ENCODE results near the gene SEC23B.
"Not testable (repeated sequence)": the region's sequence is repeated elsewhere in the genome, so short reads cannot be mapped to it uniquely, and the experiment has no call there.

SEC23B gene

DNA sequence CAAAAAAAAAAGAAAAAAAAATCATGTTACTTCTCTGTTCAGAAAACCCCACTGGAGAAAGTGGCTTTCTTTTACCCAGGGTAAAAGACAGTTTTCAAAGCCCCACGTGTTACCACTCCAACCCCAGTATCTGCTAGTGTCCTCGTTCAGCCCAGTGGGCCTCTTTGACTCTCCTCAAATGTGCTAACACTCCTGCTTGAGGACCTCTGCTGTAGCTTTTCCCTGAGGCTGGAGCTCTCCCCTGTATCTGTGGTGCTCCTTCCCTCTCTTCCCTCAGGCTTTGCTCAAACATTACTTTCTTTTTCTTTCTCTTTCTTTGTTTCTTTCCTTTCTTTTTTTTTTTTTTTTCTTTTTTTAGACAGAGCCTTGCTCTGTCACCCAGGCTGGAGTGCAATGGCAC is 15.3 kb downstream of the SEC23B start:
- H3K36me3 ChIP-seq: peaks cover 74% of the 10 kb centered on the region
- no peak overlapping the region for H3K27ac ChIP-seq
- H4K20me1 ChIP-seq: no peaks in the 10 kb centered on the region
- no peaks in the 10 kb centered on the region for H3K9me3 ChIP-seq
- H3K4me2 ChIP-seq: no peak overlapping the region
- no peaks in the 10 kb centered on the region for H3K27me3 ChIP-seq
- no peak overlapping the region for H3K4me3 ChIP-seq
- no peak for TF ChIP-seq Cebpa-rat (IDR thresholded peaks at IDR 0.05)
- H3K4me1 ChIP-seq: no peaks in the 10 kb centered on the region
- no peak overlapping the region for H3K9ac ChIP-seq

DNA sequence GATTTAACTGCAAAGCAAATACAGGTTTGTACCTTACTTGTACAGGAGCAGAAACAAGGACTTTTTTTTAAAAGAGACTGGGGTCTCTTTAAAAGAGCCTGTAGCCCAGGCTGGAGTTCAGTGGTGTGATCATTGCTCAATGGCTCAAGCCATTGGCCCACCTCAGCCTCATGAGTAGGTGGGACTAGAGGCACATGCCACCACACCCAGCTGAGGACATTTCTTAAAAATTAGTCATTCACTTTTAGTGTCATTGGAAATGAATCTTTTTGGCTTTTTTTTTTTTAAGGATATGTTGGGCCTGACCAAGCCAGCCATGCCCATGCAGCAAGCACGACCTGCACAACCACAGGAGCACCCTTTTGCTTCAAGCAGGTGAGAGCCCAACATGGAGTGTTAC is 16.9 kb downstream of the SEC23B start:
- Histone ChIP-seq H3K27ac (no peak overlapping the region), H3K27me3 (no peaks in the 10 kb centered on the region), H3K4me3 (no peak overlapping the region), H3K9ac (no peak overlapping the region), H4K20me1 (0 out of 2 replicates have a peak, but pooled peaks cover 8% of the 10 kb centered on the region), H3K9me3 (no peaks in the 10 kb centered on the region), H3K4me2 (no peak overlapping the region), H3K4me1 (no peaks in the 10 kb centered on the region), H3K36me3 (peaks cover 85% of the 10 kb centered on the region)
- TF ChIP-seq Cebpa-rat (IDR thresholded peaks at IDR 0.05): no peak

DNA sequence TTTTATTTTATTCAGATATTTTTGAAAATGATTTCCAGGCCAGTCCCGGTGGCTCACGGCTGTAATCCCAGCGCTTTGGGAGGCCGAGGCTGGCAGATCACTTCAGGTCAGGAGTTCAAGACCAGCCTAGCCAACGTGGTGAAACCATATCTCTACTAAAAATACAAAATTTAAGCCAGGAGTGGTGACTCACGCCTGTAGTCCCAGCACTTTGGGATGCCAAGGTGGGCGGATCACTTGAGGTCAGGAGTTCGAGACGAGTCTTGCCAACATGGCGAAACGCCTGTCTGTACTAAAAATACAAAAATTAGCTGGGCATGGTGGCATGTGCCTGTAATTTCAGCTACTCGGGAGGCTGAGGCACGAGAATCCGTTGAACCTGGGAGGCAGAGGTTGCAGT is 19.0 kb downstream of the SEC23B start:
- not testable (repeated sequence) for H3K27ac ChIP-seq, H3K27me3 ChIP-seq, H4K20me1 ChIP-seq, H3K9ac ChIP-seq, H3K4me2 ChIP-seq, H3K9me3 ChIP-seq, H3K4me1 ChIP-seq, H3K4me3 ChIP-seq
- peaks cover 88% of the 10 kb centered on the region for H3K36me3 ChIP-seq

DNA sequence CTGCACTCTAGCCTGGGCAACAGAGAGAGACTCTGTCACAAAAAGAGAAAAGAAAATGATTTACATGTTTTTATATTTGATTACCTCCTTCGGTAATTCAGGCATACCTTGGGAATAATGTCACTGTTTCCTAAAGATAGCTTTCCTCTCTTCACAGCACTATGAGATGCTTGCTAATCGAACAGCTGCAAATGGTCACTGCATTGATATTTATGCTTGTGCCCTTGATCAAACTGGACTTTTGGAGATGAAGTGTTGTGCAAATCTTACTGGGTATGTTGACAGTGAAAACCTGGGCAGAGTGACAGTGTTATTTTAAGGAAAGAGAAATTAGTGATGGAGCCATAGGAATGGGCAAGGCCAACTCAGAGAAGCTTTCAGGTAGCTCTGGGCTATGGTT is 19.6 kb downstream of the SEC23B start:
- TF ChIP-seq Cebpa-rat (IDR thresholded peaks at IDR 0.05): no peak
- no peak overlapping the region for H3K4me3 ChIP-seq
- peaks cover 89% of the 10 kb centered on the region for H3K36me3 ChIP-seq
- no peaks in the 10 kb centered on the region for H3K9me3 ChIP-seq
- no peak overlapping the region for H3K27ac ChIP-seq
- H3K4me2 ChIP-seq: no peak overlapping the region
- no peaks in the 10 kb centered on the region for H3K4me1 ChIP-seq
- no peak overlapping the region for H3K9ac ChIP-seq
- 0 out of 2 replicates have a peak, but pooled peaks cover 9% of the 10 kb centered on the region for H4K20me1 ChIP-seq
- H3K27me3 ChIP-seq: no peaks in the 10 kb centered on the region

DNA sequence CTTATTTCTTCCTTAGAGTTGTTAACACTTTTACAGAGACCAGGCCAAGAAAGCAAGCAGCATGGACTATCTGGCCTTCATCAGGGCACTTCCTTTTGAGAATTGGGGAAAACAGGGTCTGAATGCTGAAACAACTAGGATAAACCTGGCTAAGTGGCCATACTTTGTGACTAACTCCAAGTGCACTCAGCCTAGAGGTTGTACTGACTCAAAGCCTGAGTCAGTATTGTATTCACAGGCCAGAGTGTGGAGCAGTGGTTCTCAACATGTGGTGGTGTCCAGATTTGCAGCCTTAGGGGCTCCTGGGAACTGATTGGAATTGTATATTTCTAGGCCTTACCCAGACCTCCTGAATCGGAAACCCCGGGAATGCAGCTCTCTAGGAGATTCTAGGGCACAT is 20.1 kb downstream of the SEC23B start:
- H3K27me3 ChIP-seq: no peaks in the 10 kb centered on the region
- peaks cover 94% of the 10 kb centered on the region for H3K36me3 ChIP-seq
- no peak overlapping the region for H3K27ac ChIP-seq
- no peak overlapping the region for H3K9ac ChIP-seq
- no peak overlapping the region for H3K4me2 ChIP-seq
- no peak overlapping the region for H3K4me3 ChIP-seq
- H3K4me1 ChIP-seq: no peaks in the 10 kb centered on the region
- TF ChIP-seq Cebpa-rat (IDR thresholded peaks at IDR 0.05): no peak
- 0 out of 2 replicates have a peak, but pooled peaks cover 9% of the 10 kb centered on the region for H4K20me1 ChIP-seq
- H3K9me3 ChIP-seq: no peaks in the 10 kb centered on the region

DNA sequence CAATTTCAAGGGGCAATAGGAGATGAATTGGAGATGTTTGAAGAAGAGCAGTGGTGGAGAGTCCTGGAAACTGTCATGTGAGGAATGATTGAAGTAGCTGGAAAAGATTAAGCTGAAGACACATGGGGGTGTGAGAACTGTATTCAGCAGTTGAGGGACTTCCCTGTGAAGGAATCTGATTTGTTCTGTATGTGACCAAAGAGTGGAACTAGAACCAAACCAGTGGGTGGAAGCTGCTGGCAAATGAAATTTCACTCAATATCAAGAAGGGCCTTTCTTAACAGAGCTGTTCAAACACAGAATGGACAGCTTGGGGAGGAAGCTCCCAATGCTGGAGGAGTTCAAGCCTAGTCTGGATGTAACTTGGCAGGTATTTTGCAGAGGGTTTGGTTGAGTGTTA is 21.3 kb downstream of the SEC23B start:
- no peak overlapping the region for H3K4me3 ChIP-seq

DNA sequence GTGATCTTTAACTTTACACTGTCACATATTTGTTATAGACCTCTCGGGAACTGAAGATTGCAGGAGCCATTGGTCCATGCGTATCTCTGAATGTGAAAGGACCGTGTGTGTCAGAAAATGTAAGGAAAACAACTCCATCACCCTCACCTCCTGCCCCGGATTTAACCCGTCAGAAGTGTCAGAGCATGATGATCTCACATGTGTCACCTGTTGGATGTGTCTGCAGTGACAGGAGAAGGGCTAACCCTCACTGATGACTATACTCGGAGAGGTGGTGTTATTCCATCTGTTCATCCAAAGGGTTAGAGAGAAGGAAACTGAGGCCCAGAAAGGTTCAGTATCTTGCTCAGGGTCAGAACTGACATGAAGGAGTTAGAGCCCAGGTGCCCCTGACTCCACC is 24.9 kb downstream of the SEC23B start:
- H3K9me3 ChIP-seq: no peaks in the 10 kb centered on the region
- no peak overlapping the region for H3K4me2 ChIP-seq
- H4K20me1 ChIP-seq: 0 out of 2 replicates have a peak, but pooled peaks cover 9% of the 10 kb centered on the region
- no peak for TF ChIP-seq Cebpa-rat (IDR thresholded peaks at IDR 0.05)
- H3K27me3 ChIP-seq: no peaks in the 10 kb centered on the region
- no peak overlapping the region for H3K27ac ChIP-seq
- no peaks in the 10 kb centered on the region for H3K4me1 ChIP-seq
- H3K36me3 ChIP-seq: peaks cover 93% of the 10 kb centered on the region
- no peak overlapping the region for H3K9ac ChIP-seq
- H3K4me3 ChIP-seq: no peak overlapping the region

More for the DNA sequence above, 21.3 kb downstream of the SEC23B start:
- no peak overlapping the region for H3K4me2 ChIP-seq
- no peaks in the 10 kb centered on the region for H3K4me1 ChIP-seq
- no peak overlapping the region for H3K27ac ChIP-seq
- H3K9ac ChIP-seq: no peak overlapping the region
- no peaks in the 10 kb centered on the region for H3K9me3 ChIP-seq
- H4K20me1 ChIP-seq: 0 out of 2 replicates have a peak, but pooled peaks cover 9% of the 10 kb centered on the region
- peaks cover 99% of the 10 kb centered on the region for H3K36me3 ChIP-seq
- no peak for TF ChIP-seq Cebpa-rat (IDR thresholded peaks at IDR 0.05)
- H3K27me3 ChIP-seq: no peaks in the 10 kb centered on the region

DNA sequence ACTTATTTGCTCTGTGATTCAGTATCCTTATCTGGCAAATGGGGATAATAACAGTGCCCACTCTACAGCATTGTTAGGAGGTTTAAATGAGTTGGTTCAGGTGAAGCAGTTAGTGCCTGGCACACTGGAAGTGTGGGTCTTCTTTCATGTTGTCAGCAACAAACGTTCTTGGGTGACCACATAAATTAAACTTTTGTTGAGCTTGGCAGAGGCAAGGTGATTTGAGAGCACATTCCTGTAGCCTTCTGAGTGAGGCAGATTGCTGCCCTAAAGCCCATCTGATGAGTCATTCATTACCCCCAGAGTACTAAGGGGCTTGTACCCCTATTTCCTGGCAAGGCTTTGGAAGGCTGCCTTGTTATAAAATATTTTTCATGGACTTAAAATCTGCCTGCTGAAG is 25.8 kb downstream of the SEC23B start:
- Histone ChIP-seq H3K4me3 (no peak overlapping the region), H3K36me3 (peaks cover 91% of the 10 kb centered on the region), H3K9me3 (no peaks in the 10 kb centered on the region), H4K20me1 (0 out of 2 replicates have a peak, but pooled peaks cover 9% of the 10 kb centered on the region), H3K9ac (no peak overlapping the region), H3K27ac (no peak overlapping the region), H3K27me3 (no peaks in the 10 kb centered on the region), H3K4me2 (no peak overlapping the region), H3K4me1 (no peaks in the 10 kb centered on the region)
- no peak for TF ChIP-seq Cebpa-rat (IDR thresholded peaks at IDR 0.05)

DNA sequence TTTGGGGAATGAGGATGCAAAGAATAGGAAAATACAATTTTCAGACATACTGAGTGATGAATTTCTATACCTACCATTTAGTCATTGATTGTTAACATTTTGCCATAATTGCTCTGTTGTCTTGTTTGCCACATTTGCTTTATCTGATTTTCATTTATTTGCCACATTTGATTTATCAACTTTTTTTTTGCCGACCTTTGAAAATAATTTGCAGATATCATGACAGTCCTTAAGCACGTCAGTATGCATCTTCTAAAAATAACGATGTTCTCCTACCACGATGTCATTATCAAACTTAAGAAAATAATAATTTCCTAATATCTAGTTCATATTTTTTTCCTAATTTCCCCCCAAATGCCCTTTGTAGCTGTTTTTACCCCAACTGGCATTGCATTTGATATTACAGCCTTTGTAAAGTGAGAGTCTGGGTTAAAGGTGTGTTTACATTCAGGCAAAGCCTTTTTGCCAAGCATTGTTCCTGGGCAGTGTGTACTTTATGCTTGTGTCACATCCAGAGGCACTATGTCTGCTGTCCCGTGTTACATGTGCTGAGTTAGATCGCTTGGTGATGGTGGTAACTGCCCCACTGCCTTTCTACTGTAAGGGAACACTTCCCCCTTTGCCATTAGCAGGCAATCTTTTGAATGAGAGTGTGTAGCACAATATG is 26.4 kb downstream of the SEC23B start:
- Histone ChIP-seq H3K9ac (no peak overlapping the region), H3K27ac (no peak overlapping the region), H3K27me3 (no peaks in the 10 kb centered on the region), H3K4me2 (no peak overlapping the region), H3K36me3 (peaks cover 90% of the 10 kb centered on the region), H3K4me1 (no peaks in the 10 kb centered on the region), H4K20me1 (0 out of 2 replicates have a peak, but pooled peaks cover 6% of the 10 kb centered on the region), H3K9me3 (no peaks in the 10 kb centered on the region), H3K4me3 (no peak overlapping the region)
- TF ChIP-seq Cebpa-rat (IDR thresholded peaks at IDR 0.05): no peak

DNA sequence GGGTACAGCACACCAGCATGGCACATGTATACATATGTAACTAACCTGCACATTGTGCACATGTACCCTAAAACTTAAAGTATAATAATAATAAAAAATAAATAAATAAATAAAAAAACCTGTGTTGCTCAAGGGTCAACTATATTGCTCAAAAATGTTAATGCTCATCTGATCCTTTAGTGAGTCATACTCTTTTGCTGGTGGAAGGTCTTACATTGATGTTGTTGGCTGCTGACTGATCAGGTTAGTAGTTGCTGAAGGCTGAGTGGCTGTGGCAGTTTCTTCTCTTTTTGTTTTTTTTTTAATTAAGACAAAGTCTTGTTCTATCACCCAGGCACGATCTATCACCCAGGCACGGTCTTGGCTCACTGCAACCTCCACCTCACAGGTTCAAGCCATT is 29.9 kb downstream of the SEC23B start:
- Histone ChIP-seq H3K4me3 (no peak overlapping the region), H3K4me1 (no peaks in the 10 kb centered on the region), H3K4me2 (no peak overlapping the region), H3K9ac (no peak overlapping the region), H3K36me3 (peaks cover 89% of the 10 kb centered on the region), H3K27me3 (no peaks in the 10 kb centered on the region), H3K27ac (no peak overlapping the region), H3K9me3 (no peaks in the 10 kb centered on the region), H4K20me1 (no peaks in the 10 kb centered on the region)
- no peak for TF ChIP-seq Cebpa-rat (IDR thresholded peaks at IDR 0.05)

DNA sequence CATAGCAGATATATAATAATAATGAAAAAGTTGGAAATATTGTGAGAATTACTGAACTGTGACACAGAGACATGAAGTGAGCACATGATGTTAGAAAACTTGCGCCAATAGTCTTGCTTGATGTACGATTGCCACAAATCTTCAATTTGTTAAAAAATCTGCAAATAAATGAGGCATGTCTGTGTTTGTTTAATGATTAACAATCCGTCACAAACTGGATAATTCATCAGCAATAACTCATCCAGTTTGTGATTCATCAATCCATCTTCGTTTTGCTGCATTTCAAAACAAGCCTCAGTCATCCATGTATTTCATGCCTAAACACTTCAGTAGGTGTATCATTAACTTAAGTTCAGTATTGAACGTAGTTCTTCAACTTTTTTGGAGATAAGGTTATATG is 34.0 kb downstream of the SEC23B start:
- H3K9ac ChIP-seq: no peak overlapping the region
- no peak for TF ChIP-seq Cebpa-rat (IDR thresholded peaks at IDR 0.05)
- no peaks in the 10 kb centered on the region for H3K4me1 ChIP-seq
- H3K9me3 ChIP-seq: no peaks in the 10 kb centered on the region
- H3K27me3 ChIP-seq: no peaks in the 10 kb centered on the region
- H3K4me3 ChIP-seq: no peak overlapping the region
- peaks cover 87% of the 10 kb centered on the region for H3K36me3 ChIP-seq
- no peaks in the 10 kb centered on the region for H4K20me1 ChIP-seq
- no peak overlapping the region for H3K4me2 ChIP-seq
- H3K27ac ChIP-seq: no peak overlapping the region

Data from BLaER1 (cell line).